CD4-positive, alpha-beta T cell treated with Interleukin-2 at 100 ng/mL for 4 hours (primary cell): ENCODE measurements around the gene LGSN.
"Not testable (repeated sequence)": the region's sequence is repeated elsewhere in the genome, so short reads cannot be mapped to it uniquely, and the experiment has no call there.

Experiments
- DNase-seq: peaks from one replicate; pipeline ENCODE4 v3.0.0-alpha.2; 2020; ENCODE audit warnings: low spot score

LGSN gene

GRCh38 chr6:63230511-63230910 is 89.3 kb downstream of the LGSN start:
- not testable (repeated sequence) for DNase-seq

GRCh38 chr6:63230027-63230426 is 89.8 kb downstream of the LGSN start:
- DNase-seq, result not testable (repeated sequence)

- DNase-seq, result not testable (repeated sequence)
Measured at GRCh38 chr6:63227928-63228894, 91.6 kb downstream of the LGSN start.

GRCh38 chr6:63225987-63226386 is 93.8 kb downstream of the LGSN start:
- DNase-seq, result not testable (repeated sequence)
